ENCODE data around the gene SARDH.
A peak's percentile ranks its signal among the peaks of the same experiment; 100 is the strongest.

The SARDH gene

DNA sequence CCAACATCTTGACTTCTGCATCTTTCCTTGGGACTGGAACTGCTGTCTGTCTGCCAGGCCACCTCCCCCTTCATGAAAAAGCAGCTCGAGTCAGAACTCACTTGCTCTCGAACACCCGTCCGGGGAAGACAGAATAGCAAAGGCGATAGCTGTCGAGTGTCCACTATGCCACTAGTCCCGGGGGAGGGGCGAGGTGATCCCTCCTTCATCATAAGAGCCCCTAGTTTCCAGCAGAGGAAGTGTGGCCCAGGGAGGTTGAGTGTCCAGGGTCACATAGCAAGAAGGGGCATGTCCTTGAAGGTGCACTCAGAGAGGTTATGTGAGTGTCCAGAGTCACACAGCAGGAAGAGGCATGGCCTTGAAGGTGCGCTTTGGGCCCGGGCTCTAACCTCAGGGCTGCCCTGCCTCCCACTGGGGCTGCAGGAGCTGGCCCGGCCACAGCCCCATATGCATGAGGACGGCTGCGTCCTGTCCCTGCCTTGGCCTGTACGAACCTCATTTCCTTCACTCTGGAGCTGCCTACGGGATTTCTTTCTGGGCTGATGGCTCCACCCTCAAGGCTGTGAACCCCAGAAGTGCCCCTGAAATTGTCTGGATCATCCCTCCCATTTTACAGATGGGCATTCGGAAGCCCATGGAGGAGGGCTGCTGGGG lies 95.3 kb downstream of the SARDH start:
- H3K4me3 ChIP-seq (ENCODE audit: low read length), result no peak overlapping the region
- no peak for DNase-seq (ENCODE audit: low read depth, low spot score)

DNA sequence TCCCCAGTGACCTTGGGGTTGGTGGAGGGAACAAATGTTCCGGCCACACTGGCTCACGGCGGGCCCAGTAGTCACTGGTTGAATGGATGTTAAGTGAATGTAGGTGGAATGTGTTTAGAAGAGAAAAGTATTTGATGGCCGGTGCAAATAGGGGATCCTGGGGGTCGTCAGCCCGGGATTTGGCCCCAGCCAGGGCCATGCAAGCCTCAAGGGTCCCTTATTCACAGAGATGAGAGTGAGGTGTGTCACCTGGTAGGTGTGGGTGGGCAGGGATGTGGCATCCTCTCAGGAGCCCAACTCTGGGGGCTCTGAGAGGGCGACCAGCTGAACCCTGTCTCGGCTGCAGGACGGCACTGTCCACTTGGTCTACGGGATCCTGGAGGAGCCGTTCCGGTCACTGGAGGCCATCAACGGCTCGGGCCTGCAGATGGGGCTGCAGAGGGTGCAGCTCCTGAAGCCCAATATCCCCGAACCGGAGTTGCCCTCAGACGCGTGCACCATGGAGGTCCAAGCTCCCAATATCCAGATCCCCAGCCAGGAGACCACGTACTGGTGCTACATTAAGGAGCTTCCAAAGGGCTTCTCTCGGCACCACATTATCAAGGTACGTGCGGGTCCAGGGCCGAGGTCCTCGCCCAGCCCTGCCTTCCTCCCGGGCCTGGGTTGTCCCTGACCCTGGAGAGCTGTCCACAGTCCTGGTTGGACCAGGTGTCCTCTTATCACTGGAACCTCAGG lies 96.1 kb downstream of the SARDH start:
- no peak for DNase-seq (ENCODE audit: low read depth, low spot score)

DNA sequence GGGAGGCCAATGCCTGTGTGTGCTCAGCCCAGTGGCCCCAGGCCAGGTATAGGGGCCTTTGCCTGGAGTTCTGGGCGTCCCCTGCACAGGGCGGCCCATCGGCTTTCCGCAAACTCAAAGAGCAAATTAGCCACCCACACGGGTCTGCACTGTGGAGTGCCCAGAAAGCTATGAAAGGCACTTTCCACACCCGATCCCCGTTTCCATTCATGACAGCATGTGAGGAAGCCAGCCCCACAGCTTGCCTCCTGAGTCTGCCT lies 96.8 kb downstream of the SARDH start:
- DNase-seq (ENCODE audit: low read depth, low spot score), result no peak
- no peak overlapping the region for H3K4me3 ChIP-seq (ENCODE audit: low read length)

More for the DNA sequence above, 96.1 kb downstream of the SARDH start:
- H3K4me3 ChIP-seq (ENCODE audit: low read length), result no peak overlapping the region

- DNase-seq (ENCODE audit: low read depth, low spot score), result no peak
- H3K4me3 ChIP-seq (ENCODE audit: low read length), result no peak overlapping the region
Observed at GRCh38 chr9:133640580-133641395, 97.4 kb downstream of the SARDH start.

DNA sequence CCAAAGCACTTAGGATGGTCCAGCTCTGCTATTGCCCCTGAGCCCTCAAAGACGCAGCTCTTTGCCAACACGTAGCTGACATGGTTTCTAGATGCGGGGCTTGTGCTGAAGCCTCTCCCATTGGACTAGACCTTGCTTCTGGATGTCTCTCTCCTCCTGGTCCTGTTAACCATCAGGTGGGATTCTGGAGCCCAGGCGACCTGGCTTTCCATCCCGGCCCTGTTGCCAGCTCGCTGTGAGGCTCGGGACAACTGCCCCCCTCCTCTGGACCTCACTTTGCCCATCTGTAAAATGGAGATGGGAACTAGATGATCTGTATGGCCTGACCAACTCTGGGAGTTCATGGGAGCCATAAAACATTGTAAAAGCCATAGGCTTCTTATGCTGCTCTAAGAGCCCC lies 98.0 kb downstream of the SARDH start:
- no peak overlapping the region for H3K4me3 ChIP-seq (ENCODE audit: low read length)
- DNase-seq (ENCODE audit: low read depth, low spot score), result no peak

DNA sequence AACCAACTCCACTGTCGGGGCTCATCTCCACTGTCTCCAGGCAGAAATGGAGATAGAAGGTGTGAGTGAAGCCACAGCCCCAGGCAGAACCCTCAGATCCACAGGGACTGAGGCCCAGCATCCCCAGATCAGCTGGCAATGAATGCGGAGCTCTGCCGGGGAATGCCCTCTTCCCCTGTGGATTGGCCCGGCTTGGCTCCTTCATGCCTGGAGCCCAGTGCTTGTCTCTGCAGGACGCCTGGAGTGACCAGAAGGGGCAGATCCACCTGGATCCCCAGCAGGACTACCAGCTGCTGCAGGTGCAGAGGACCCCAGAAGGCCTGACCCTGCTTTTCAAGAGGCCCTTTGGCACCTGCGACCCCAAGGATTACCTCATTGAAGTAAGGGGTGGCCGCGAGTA lies 98.5 kb downstream of the SARDH start:
- no peak overlapping the region for H3K4me3 ChIP-seq (ENCODE audit: low read length)

DNA sequence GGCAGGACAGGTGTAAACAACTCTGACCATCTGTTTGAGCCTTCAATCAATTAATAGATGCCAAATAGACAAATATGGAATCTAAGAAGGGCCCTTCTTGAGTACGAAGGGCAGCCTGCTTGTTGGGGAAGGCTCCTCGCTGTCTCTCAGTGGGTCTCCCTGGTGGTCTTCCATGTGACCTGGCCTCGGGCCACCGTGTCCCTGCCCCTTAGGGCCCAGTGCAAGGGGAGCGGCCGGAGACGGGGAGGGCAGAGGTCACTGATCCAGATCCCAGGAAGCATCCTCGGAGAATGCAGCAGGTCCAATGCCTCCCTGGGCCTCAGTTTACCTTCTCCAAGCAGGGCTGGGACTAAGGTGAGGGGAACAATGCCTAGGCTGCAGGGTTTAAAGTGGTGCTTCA lies 99.4 kb downstream of the SARDH start:
- H3K4me3 ChIP-seq (ENCODE audit: low read length), result no peak overlapping the region
- no peak for DNase-seq (ENCODE audit: low read depth, low spot score)

More for the DNA sequence above, 98.5 kb downstream of the SARDH start:
- DNase-seq (ENCODE audit: low read depth, low spot score), result no peak

DNA sequence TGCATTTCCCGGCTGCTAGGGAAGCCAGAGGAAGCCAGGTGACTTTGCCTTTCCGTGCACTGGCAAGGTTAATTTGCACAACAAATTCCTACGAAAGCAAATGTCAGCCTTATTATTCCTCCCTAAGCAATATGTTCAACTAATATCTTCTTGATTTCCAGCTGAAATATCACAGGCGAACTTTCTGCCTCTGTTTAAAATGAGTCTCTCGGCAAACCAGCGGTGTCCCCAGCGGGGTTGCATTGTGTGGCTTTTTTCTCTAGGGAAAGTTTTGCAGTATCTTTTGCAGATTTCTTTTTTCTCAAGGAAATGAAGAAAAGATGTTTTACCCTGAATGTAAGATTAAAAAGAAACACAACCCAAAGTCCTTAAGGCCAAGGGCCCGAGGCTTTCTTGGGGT lies 100.1 kb downstream of the SARDH start:
- no peak overlapping the region for H3K4me3 ChIP-seq (ENCODE audit: low read length)
- DNase-seq (ENCODE audit: low read depth, low spot score), result no peak

- no peak for DNase-seq (ENCODE audit: low read depth, low spot score)
- H3K4me3 ChIP-seq (ENCODE audit: low read length), result no peak overlapping the region
Observed at GRCh38 chr9:133637451-133638055, 100.6 kb downstream of the SARDH start.

GRCh38 chr9:133636902-133637301 lies 101.2 kb downstream of the SARDH start:
- no peak overlapping the region for H3K4me3 ChIP-seq (ENCODE audit: low read length)
- no peak for DNase-seq (ENCODE audit: low read depth, low spot score)

GRCh38 chr9:133635533-133636531 lies 102.3 kb downstream of the SARDH start, which contains the start of gene DBH:
Gene DBH (plus strand): TSS chr9:133636363. CDS start chr9:133636372, 9 bp downstream.
- no peak for DNase-seq (ENCODE audit: low read depth, low spot score)
- H3K4me3 ChIP-seq (ENCODE audit: low read length), result no peak within 1 kb of the TSS

DNA sequence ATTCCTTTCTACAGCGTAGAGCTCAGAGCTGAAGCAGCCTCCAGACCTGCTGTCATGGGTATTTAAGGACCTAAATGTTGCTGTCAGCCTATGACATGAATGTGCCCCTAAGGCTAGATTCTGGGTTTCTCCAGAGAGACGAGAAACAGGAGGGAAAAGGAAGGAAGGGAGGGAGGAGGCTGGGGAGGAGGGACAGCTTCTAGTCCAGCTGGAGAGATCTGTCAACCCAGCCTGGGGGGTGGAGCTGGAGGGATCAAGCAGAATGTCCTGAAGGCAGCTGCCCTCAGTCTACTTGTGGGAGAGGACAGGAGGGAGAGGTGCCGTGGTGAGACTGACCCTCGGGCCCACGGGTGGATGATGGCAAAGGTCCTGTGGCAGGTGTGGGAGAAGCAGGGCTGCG lies 103.1 kb downstream of the SARDH start:
- no peak for DNase-seq (ENCODE audit: low read depth, low spot score)
- no peak overlapping the region for H3K4me3 ChIP-seq (ENCODE audit: low read length)

DNA sequence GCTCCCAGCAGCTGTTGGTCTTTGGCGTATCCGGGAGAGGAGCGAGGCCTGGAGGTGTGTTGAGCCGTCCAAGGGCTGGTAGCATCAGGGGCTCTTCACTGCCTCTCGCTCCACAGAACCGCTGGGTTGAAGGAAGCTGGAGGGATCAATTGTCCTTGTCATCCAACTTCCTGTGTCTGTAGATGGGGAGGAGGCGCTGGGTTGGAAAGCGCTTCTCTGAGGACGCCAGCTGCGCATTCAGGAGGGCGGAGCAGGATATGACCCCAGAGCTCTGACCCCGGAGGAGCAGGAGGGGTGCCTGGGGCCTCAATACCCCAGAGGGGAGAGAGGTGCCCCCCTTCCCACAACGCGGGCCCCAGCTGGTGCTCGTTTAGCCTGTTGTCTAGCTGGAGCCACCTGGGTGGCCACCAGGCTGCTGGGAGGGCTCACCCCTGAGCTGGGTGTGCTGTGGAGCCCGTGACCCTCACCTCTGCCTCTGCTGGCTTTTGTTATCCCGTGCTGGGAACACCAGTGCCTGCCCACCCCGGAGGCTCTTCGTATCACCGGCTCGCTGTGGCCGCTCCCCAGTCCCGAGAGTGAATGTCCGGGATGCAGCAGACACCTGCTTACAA lies 104.0 kb downstream of the SARDH start:
- H3K4me3 ChIP-seq (ENCODE audit: low read length), result no peak overlapping the region

DNA sequence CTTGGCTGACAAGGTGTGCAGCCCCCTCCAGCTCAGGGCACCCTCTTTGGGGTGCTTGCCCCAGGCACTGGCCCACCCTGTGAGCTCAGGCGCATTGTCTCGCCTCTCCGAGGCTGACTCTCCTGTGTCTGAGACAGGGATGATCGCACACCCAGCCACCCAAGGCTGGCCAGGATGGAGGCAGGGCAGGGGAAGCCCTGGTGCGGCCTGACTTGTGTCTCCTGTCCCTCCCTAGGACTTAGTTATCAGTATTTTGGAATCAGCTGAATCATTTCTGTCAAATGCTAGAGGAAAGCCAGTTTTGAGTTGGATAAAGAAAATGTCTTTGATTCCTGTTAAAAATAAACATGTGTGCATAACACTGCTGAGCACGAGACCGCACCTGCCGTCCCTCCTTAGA lies 104.5 kb downstream of the SARDH start:
- no peak for DNase-seq (ENCODE audit: low read depth, low spot score)
- no peak overlapping the region for H3K4me3 ChIP-seq (ENCODE audit: low read length)

More for the DNA sequence above, 104.0 kb downstream of the SARDH start:
- peak; percentile 43 for DNase-seq (ENCODE audit: low read depth, low spot score)

DNA sequence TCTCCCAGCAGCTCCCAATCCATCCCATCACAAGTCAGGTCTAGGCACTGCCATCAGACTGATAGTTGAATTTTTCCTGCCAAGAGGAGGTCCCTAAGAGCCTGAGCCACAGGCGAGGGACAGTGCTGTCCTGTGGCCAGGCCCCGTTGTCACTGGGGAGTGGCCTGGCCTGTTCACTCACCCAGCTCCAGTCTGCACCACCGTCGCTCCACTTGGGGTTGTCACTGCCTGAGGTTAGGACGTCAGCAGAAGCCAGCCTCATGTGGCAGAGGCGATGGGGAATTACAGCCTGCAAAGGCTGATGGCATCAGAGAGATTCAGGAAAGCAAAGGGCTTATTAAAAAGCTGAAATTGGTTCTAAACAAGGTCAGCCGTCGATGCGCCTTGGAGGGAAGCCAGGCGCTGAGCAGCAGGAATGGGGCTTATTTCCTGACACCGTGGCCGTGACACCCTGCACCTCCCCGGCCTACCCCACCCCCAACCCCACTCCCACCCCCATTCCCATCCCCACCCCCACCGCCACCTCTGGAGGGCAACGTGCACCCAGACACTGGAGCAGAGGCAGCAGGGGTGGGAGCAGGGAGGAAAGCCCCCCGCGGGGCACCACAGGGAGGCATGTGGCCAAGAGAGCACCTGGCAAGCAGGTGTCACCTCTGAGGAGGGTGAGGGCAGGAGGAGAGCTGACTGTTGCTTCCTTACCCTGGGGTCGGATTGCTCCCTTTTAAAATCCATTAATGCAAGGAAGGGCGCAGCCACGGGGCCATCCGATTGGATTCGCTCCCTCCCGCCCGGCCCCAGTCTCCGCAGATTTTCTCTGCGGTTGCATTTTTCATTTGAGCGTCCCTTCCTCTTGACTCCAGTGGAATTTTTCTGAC lies 105.1 kb downstream of the SARDH start:
- H3K4me3 ChIP-seq (ENCODE audit: low read length), result no peak overlapping the region
- no peak for DNase-seq (ENCODE audit: low read depth, low spot score)

- DNase-seq (ENCODE audit: low read depth, low spot score), result no peak
- H3K4me3 ChIP-seq (ENCODE audit: low read length), result no peak overlapping the region
Observed at GRCh38 chr9:133631111-133631510, 107.0 kb downstream of the SARDH start.
